Heart left ventricle (tissue), 16 donors: Measurements from ENCODE around the gene STK17A. TPM values are rescaled to one million over a fixed set of nuclear protein-coding genes. Genes with fewer than 3 reads are reported as not detected.

Experiments used
- ATAC-seq, 4 donors: fragments of 200-7000 bp; cut with Tn5 transposase; one replicate each; pipeline ENCODE4 v1.9.1; 2020 to 2022; ENCODE audit warnings: moderate library complexity in 4 of 4, mild to moderate bottlenecking in 3 of 4, moderate number of reproducible peaks in 1 of 4
- DNase-seq, 5 donors: peaks; one replicate each; pipeline ENCODE4 v3.0.0-alpha.2; 2020
- H3K27ac ChIP-seq, 12 donors: fragments of 200-600 bp; sonication (generic) in 4 of 12; one replicate each; pipeline versions ENCODE4 v1.5.0 to v1.8.0; 2016 to 2022; ENCODE audit warnings: mild to moderate bottlenecking in 2 of 12
- H3K27me3 ChIP-seq, 9 donors: fragments of 200-600 bp; sonication (generic) in 2 of 9; one replicate each; pipeline versions ENCODE4 v1.5.1 to v1.8.0; 2016 to 2022; ENCODE audit warnings: mild to moderate bottlenecking in 3 of 9
- H3K36me3 ChIP-seq, 9 donors: fragments of 200-600 bp; sonication (generic) in 2 of 9; one replicate each; pipeline versions ENCODE4 v1.5.0 to v1.8.0; 2018 to 2022; ENCODE audit warnings: mild to moderate bottlenecking in 2 of 9
- H3K4me1 ChIP-seq, 12 donors: fragments of 200-600 bp; sonication (generic) in 4 of 12; one replicate each; pipeline versions ENCODE4 v1.5.0 to v1.8.0; 2016 to 2022; ENCODE audit warnings: mild to moderate bottlenecking in 3 of 12
- H3K4me3 ChIP-seq, 12 donors: fragments of 200-600 bp; sonication (generic) in 4 of 12; one replicate each; pipeline versions ENCODE4 v1.5.0 to v1.8.0; 2017 to 2022; ENCODE audit warnings: mild to moderate bottlenecking in 9 of 12, moderate library complexity in 4 of 12
- H3K9me3 ChIP-seq, 12 donors: fragments of 200-600 bp; sonication (generic) in 4 of 12; one replicate each; pipeline versions ENCODE4 v1.5.0 to v1.8.0; 2016 to 2022; ENCODE audit warnings: mild to moderate bottlenecking in 1 of 12
- POLR2A ChIP-seq, 2 donors: fragments of 450-650 bp; IDR thresholded peaks; one replicate each; pipeline ENCODE4 v1.6.1; 2017; ENCODE audit warnings: antibody characterized with exemption in 2 of 2, mild to moderate bottlenecking in 2 of 2, moderate library complexity in 2 of 2
- WGBS, 4 donors: extraction: QIAGEN DNeasy Blood & Tissue Kit in 2 of 4; methylation state at CpG; one replicate each; pipeline versions ENCODE4 v1.1.5 to v1.1.7; 2013 to 2018; 5-methylcytosine and 5-hydroxymethylcytosine counted together
- intact Hi-C, 10 donors: fragments of 100-400 bp; cut with DNase I; formaldehyde crosslinking; loops; one replicate each; pipeline versions ENCODE4 v1.11.1 to v1.14.2; 2022
- polyA plus RNA-seq, 2 donors: library from polyadenylated mRNA; stranded (reverse); fragments of 200-250 nt; gene quantifications; one replicate each; pipeline ENCODE4 v1.2.3, GENCODE V29; 2013
- total RNA-seq, 9 donors: library from RNA; depleted of rRNA in 2 of 9; stranded (reverse); fragments of >200 nt in 2 of 9; fragmentation: NEBNext Ultra II Directional in 3 of 9; extraction: Animal tissue kit (Norgen Biotek cat#: 25700) in 3 of 9; gene quantifications; one replicate each; pipeline versions ENCODE4 v1.1.0 to v1.2.4, GENCODE V29; 2016 to 2023
- TF ChIP-seq, protein P1 (sequence below), 12 donors: fragments of 200-600 bp; sonication (generic) in 4 of 12; IDR thresholded peaks; one replicate each; pipeline versions ENCODE4 v1.5.0 to v1.8.0; 2018 to 2022; ENCODE audit warnings: antibody characterized with exemption in 12 of 12, mild to moderate bottlenecking in 5 of 12
- donor health status: ischemic (EF 13 %, LVEDD 7.1; RV severe dilation, severe dysfunction).
- donor health status: healthy with polysubstance abuse.
- donor health status: DM: no; HTN: yes; CAD: no.
- donor health status: DM: no; HTN: no; CAD: no.
- donor health status: ischemic (EF 25% LVEDD 6.9; RV normal size, moderate dysfunction).
- donor health status: ischemic (EF 25% LVEDD 5.7; RV mildly dilated, moderate dysfunction).
- donor health status: healthy.
- donor health status: DM: yes; HTN: yes; CAD: no.
- donor health status: ischemic (EF 35%, LVEDD 5.7; RV mildly dilated, moderate dysfunction).
- donor health status: nonischemic (EF 11% LVEDD 7.7; RV severe dilation, severe dysfunction).
- donor health status: DM: yes; HTN: yes; CAD: no.
- donor health status: PGD.
- donor health status: ischemic (EF 29% LVEDD 5.4; RV normal size, mild dysfunction).
- donor health status: nonischemic (EF 23%, LVEDD 6.1; RV moderate dilation, normal function).

The STK17A gene
- total and polyA plus RNA-seq, 11 donors, result 11.9 to 43.9 (median 25.1) TPM

DNA sequence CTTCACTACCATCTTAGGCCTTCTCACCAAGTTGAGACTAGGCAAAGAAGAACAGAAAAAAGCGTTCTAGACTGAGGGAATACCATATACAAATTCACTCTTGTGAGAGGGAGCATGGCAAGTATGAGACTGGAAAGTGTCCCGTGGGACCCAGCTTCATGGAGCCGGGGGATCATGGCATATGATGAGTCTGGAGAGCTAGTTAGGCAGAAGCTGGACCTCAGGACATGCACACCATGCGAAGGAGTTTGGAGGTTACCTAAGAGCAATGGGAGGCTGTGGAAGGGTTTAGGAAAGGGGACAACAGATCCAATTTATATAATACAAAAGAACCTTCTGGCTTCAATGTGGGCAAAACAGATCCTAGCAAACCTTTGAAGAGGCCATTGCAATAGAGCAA lies 34.1 kb downstream of the STK17A start:
- intact Hi-C loops, result no loop called here
- Histone ChIP-seq H3K4me1 (peaks cover 0 to 41% (median 10%) of the 10 kb centered on the region in 12 donors), H3K4me3 (no peak overlapping the region), H3K36me3 (peaks cover 0 to 71% (median 12%) of the 10 kb centered on the region in 9 donors), H3K9me3 (no peaks in the 10 kb centered on the region), H3K27ac (no peak overlapping the region), H3K27me3 (no peaks in the 10 kb centered on the region)
- DNase-seq (no peak), ATAC-seq (no peak)
- 94 to 99% (median 96%) methylated on average over 4 of the region's 4 CpGs for WGBS, 4 donors
- TF ChIP-seq, protein P1, sequence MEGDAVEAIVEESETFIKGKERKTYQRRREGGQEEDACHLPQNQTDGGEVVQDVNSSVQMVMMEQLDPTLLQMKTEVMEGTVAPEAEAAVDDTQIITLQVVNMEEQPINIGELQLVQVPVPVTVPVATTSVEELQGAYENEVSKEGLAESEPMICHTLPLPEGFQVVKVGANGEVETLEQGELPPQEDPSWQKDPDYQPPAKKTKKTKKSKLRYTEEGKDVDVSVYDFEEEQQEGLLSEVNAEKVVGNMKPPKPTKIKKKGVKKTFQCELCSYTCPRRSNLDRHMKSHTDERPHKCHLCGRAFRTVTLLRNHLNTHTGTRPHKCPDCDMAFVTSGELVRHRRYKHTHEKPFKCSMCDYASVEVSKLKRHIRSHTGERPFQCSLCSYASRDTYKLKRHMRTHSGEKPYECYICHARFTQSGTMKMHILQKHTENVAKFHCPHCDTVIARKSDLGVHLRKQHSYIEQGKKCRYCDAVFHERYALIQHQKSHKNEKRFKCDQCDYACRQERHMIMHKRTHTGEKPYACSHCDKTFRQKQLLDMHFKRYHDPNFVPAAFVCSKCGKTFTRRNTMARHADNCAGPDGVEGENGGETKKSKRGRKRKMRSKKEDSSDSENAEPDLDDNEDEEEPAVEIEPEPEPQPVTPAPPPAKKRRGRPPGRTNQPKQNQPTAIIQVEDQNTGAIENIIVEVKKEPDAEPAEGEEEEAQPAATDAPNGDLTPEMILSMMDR (IDR thresholded peaks at IDR 0.05), result no peak
- TF ChIP-seq POLR2A (IDR thresholded peaks at IDR 0.05), result no peak

DNA sequence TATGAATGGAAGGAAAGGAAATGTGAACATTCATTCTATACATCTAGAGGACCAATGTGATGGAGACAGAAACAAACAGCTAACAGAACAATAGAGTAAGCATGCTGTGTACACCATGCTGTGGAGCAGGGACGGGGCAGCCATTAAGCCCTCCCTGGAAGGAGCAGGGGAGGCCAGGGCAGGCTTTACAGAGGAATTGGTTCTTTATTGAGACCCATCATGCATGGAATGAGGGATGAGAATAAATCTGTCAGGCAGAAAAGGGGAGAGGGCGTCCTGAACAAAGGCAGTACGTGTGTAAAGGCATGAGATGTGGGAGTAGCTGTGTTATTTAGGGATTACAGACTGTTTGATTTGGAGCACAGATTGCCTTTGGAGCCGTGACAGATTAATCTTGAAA lies 35.2 kb downstream of the STK17A start:
- WGBS, 4 donors, result 66 to 74% (median 69%) methylated on average over 4 of the region's 4 CpGs
- intact Hi-C loops, result no loop called here
- no peaks in the 10 kb centered on the region for H3K27me3 ChIP-seq
- TF ChIP-seq, protein P1 (IDR thresholded peaks at IDR 0.05), result no peak
- DNase-seq (no peak), ATAC-seq (peak in 1 of 4 donors; percentile 29)
- peaks cover 0 to 40% (median 2%) of the 10 kb centered on the region in 12 donors for H3K4me1 ChIP-seq
- peaks cover 0 to 68% (median 16%) of the 10 kb centered on the region in 9 donors for H3K36me3 ChIP-seq
- no peak overlapping the region for H3K4me3 ChIP-seq
- H3K9me3 ChIP-seq, result no peaks in the 10 kb centered on the region
- peak overlapping the region in 1 of 12 donors; percentile 19 for H3K27ac ChIP-seq

DNA sequence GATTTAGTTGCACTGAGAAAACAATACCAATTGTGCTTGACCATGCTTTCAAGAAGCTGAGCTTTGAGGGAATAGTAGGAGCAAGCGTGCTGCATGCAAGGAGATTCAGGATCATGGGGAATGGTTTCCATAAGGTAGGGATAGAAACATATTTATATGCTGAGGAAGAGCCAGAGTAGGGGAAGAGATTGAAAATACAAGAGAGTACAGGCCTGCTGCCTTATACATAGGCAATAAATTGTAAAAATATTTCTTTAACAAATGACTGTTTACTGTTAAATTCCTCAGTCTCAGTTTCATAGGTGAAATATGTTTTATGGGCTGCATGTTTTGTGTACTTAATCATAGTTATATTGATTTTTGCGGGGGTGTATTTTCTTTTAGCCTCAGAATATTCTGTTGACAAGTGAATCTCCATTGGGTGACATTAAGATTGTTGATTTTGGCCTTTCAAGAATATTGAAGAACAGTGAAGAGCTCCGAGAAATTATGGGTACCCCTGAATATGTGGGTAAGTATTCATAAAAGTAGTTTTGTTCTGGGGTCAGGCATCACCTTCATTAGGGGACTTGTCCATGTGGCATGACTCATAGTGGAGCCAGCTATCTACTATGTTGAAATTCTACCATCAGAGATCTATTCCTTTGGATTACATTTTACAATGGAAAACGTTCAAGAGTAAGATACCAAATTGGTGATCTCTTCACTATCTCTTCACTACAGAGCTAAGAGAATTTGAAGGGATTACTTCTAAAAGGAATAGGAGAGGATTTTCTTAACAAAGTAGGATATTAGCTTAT lies 36.5 kb downstream of the STK17A start:
- TF ChIP-seq, protein P1 (IDR thresholded peaks at IDR 0.05), result no peak
- no peak for TF ChIP-seq POLR2A (IDR thresholded peaks at IDR 0.05)
- no peak for ATAC-seq
- peaks cover 0 to 70% (median 28%) of the 10 kb centered on the region in 9 donors for H3K36me3 ChIP-seq
- no peak overlapping the region for H3K4me3 ChIP-seq
- H3K9me3 ChIP-seq, result no peaks in the 10 kb centered on the region
- H3K27ac ChIP-seq, result no peak overlapping the region
- WGBS, 4 donors, result 85 to 91% (median 89%) methylated on average over 4 of the region's 4 CpGs
- peaks cover 0 to 36% (median 1%) of the 10 kb centered on the region in 12 donors for H3K4me1 ChIP-seq
- DNase-seq, result no peak
- no peaks in the 10 kb centered on the region for H3K27me3 ChIP-seq
- intact Hi-C loops, result no loop called here

DNA sequence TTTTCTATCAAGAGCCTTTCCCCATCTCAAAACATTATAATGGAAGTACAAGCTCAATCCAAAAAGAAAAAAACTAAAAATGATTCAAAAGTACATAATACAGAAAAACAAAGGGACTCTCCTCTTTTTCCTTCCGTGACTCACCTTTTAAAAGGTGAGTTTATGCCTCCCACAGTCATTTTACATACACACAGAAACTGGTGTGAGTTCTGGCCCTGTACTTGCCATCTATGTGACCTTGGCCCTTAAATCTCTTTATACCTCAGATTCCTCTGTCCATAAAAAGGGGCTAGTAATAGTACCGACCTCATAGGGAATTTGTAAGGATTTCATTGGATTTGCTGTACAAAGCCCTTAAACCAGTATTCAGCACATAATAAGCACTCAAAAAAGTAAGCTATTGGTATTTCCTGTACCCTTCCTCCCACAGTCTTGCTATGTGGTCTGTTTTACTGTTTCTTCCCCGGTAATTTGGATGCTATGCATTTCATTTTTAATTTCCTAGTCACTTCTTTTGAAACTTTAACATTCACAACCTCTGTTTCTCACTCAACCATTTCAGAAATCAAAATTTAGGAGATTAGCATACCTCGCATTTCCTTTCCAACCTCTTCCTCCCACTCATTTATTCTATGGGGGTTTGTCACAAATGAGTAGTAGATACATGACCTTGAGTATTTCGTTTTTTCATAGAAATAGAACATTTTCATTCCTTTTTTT lies 39.0 kb downstream of the STK17A start:
- no peak for TF ChIP-seq POLR2A (IDR thresholded peaks at IDR 0.05)
- TF ChIP-seq, protein P1 (IDR thresholded peaks at IDR 0.05), result no peak
- intact Hi-C loops, result no loop called here
- Histone ChIP-seq H3K4me1 (peaks cover 0 to 55% (median 10%) of the 10 kb centered on the region in 12 donors), H3K4me3 (no peak overlapping the region), H3K9me3 (no peaks in the 10 kb centered on the region), H3K27ac (peak overlapping the region in 1 of 12 donors; percentile 9), H3K36me3 (peaks cover 0 to 82% (median 49%) of the 10 kb centered on the region in 9 donors), H3K27me3 (no peaks in the 10 kb centered on the region)
- WGBS, 4 donors, result 77 to 84% (median 78%) methylated on average over 5 of the region's 5 CpGs
- no peak for ATAC-seq
- no peak for DNase-seq
